NCI-H446 treated with DMSO at 0.1 percent for 48 hours (cell line): ENCODE measurements around the gene CST8.
A peak's percentile ranks its signal among the peaks of the same experiment; 100 is the strongest.
"Not testable (repeated sequence)": the region's sequence is repeated elsewhere in the genome, so short reads cannot be mapped to it uniquely, and the experiment has no call there.

Experiments
- DNase-seq: peaks from one replicate; lab custom pipeline; 2025; lab: John Stamatoyannopoulos, UW

The CST8 gene, protein sequence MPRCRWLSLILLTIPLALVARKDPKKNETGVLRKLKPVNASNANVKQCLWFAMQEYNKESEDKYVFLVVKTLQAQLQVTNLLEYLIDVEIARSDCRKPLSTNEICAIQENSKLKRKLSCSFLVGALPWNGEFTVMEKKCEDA

DNA sequence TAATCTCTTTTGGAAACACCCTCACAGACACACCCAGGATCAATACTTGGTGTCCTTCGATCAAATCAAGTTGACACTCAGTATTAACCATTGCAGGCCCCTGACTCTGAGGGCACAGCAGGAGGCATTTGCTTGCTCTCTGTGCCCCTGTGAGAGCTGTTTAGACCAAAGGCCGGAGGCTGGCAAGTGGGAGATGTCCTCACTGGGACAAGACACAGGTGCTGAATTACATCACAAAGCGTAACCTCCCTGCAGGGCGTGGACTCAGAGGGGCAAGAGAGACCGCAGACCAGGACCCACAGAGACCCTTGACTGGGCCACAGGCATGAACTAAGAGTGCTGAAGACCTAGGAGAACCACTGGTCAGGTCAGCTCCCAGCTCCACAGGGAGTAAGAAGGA is at the start of gene CST8:
Gene CST8 (plus strand): TSS at position 301 of the 400 bp plus-strand sequence. CDS start 551 bp downstream, outside the sequence.
- no peak for DNase-seq

DNA sequence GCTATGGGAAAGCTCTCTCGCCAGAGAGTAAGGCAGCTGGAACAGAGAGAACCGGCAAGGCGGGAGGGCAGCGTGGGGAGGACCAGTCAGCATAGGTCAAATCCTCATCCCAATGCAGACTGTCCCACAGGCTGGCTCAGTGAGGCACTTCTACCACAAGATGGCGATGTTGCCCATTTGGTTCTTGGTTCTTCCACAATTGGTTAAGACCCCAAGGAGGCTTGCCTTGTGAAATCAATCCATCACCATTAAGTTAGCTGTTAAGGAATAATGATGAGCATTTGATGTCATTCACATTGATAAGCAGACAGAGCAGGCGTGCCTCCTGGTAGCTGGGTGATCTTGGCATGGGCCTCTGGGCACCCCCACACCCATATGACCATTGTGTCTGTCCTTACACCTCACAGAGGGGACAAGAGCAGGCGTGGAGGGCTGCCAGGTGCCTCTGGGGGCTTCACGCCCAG is 49.0 kb upstream of the CST8 start:
- peak; percentile 40 for DNase-seq

GRCh38 chr20:23442436-23442835 is 48.5 kb upstream of the CST8 start:
- DNase-seq: no peak

DNA sequence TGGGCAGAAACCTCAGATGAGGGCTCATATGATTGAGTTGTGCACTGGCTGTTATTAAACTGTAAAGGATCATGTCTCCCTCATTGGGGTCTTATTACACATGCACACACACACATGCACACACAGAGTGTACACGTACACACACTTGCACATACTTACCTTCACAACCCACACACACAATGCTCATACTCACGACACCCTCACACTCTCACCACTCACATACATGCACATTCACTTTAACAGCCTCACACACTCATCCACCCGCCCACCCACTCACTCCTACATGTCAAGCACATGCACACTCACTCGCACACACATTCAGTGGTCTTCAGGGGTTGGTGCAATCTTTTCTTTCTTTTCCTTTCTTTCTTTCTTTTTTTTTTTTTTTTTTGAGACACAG is 46.1 kb upstream of the CST8 start:
- DNase-seq: no peak

DNA sequence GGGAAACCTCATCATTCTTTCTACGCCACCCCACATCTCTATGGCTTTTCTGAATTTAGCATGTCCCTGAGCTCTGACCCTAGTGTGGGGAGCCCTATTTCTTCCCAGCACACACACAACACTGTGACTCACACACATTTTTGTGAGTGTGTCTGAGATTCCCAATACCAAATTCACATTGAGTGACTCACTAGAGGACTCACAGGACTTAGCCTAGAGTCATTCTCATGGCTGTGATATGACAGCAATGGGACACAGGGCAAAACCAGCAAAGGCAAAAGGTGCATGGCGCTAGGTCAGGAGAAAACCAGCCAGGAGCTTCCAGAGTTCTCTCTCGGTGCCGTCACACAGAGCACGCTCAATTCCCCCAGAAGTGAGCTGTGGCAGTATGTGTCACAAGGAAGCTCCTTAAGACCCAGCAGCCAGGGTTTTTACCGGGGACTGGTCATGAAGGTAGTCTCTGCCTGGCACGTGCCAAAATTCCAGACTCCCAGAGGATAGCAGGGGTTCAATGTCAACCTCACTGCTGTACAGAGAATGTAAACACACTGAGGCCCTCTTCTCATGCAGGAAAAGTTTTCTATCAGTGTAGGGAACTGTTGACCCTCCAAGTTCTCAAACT is 45.2 kb upstream of the CST8 start:
- no peak for DNase-seq

DNA sequence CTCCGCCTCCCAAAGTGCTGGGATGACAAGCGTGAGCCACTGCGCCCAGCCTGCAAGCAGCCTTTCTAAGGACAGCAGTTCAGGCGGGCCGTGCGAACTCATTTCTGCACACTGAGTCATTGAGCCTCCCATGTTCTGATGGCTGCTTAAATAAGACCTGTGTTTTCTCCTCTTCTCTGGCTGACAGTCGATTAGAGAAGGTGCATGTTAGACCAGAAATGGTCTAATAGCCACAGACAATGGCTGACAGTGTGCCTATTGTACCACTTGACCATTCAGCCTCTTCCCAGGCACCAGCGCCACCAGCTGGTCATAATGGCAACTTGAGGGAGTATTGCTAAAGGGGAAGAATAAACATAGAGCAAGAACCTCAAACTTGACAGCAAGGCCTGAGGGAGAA is 44.4 kb upstream of the CST8 start:
- no peak for DNase-seq

DNA sequence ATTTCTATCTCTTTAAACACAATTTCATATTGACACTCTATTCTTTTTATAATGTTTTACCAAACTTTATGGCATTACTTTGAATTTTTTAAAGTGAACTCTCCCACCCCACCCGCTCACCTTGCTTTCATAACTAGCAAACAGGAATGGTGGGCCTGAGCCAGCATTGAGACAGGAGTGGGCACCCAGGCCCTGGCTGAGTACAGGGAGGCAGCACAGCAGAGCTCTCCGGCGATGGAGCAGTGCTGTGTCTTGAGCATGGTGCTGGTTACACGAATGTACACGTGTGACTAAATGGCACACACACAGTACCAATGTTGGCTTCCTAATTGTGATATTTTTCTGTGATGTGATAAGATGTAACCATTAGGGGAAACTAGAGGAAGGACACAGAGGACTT is 42.8 kb upstream of the CST8 start:
- no peak for DNase-seq

- DNase-seq: no peak
These were observed 41.5 kb upstream of the CST8 start for GRCh38 chr20:23449421-23449820.

- no peak for DNase-seq
These were observed 40.0 kb upstream of the CST8 start for GRCh38 chr20:23450877-23451276.

DNA sequence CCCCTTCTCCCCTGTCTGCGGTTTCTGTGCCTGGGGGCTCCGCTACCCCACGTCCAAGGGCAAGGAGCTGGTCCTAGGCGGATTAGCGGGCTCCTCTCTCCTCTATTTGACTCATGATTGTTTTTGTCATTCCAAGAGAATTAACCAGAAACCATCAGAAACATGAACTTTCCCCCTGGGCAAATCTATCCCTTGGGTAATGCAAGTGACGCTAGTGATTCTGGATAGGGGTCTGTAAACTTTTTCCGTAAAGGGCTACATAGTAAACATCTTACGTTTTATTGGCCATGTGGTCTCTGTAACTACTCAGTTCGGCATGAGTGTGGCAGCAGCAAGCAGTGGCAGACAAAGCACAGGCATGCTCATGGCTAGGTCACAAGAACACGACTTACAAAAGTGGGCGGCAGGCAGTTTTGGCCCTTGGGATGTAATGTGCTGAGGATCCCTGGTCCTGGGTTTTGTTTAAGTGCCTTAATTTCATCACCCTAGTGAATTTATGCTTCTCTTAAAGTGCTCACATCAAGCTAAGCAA is 38.9 kb upstream of the CST8 start:
- DNase-seq: no peak

DNA sequence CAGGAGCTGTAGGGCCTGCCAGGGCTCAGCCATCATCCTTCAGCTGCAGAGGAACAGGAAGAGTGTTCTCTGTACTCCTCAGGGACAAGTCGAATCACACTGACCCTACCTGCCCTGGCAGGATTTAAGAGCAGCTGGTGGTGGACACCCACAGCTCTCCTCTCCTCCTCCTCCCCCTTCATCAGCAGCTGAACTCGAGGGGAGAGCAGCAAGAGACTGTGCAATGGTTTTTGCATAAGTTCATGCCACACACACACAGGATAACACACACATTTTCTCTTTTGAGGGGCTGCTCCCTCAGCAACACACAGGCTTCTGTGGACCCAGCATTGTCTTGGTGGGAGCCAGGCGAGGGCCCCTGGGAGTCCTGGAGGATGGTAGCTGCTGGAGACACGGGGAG is 38.1 kb upstream of the CST8 start, which contains the start of gene CST11:
Gene CST11 (minus strand): TSS at position 101 of the 400 bp plus-strand sequence. CDS start 65 bp downstream, at position 36.
- no peak for DNase-seq

DNA sequence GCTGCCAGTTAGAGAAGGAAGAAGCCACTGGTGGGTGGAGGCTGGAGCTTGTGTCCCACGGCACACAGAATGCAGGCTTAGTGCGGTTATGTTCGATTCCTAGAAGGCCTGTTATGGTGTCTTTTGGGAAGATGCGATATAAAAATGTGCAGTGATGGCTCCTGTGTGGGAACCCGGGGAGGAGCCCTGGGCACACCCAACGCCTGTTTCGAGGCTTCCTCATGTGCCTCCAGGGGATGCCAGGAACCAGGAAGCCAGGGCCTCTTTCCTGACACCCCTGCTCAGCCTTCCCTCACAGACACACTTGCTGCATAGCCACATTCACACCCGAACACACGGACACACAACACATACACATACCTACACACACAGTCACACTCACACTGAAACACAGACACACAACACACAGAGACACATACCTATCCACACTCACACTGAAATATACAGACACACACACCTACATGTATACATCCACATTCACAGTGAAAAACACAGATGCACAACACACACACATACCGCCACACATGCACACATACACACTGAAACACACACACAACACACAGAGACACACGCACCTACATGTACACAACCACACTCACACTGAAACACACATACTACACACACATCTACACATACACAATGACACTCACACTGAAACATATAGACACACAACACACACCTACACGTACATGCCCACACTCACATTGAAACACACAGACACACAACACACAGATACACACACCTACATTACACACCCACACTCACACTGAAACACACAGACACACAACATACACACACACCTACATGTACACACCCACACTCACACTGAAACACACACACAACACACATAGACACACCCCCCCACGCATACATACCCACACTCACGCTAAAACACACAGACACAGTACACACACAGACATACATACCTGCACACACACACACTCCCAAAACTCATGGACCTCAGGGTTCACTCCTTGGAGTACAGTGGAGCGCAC is 37.1 kb upstream of the CST8 start:
- DNase-seq: no peak

- no peak for DNase-seq
These were observed 36.1 kb upstream of the CST8 start for GRCh38 chr20:23454816-23455215.

DNA sequence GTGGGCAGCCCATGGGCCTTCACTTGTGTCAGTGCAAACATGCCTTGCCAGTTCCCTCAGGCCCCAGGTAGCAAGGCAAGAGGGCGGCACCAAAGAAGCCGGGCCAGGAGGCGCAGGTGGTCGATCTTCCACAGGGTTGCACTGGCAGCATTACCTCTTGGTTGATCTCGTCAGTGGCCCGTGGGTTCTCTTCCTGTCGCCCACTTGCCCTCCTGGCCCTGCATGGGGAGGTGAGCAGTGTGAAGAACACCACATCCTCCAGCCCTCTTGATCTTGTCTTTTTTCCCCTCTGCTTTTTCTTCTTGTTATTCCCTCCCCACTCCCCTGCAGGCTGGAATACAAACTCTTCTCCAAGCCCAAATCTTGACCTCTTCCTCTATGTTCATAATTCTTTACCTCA is 35.3 kb upstream of the CST8 start:
- DNase-seq: no peak

GRCh38 chr20:23456409-23456808 is 34.5 kb upstream of the CST8 start:
- DNase-seq: no peak

GRCh38 chr20:23456873-23457272 is 34.0 kb upstream of the CST8 start:
- DNase-seq: no peak

DNA sequence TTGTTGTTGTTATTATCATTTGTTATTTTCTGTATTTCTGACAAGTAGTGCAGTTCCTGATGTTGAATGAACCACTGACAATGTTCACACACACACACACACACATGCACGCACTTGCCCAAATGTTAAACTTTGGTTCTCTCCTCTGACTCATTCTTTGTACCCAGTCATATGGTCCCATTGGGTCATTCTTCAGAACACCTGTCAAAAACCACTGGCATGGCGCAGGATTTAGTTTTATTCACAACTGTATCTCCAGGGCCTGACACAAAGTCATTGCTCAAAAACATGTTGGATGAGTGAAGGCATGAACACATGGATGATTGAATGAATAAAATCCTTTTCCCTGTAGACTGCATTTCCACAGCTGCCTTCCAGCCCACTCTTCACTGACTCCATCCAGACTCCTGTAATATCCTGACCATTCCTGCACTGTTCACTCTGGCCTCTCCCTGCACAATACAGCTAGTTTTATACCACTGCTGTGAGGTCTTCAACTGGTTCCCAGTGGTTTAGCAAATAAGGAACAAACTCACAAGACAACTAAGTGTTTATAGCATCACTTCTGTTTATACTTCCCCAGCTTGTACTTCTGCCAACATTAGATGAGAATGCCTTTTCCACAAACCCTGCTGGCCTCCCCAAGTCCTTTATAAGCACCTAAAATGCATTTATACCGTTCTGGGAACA is 31.3 kb upstream of the CST8 start:
- DNase-seq: no peak

GRCh38 chr20:23461180-23461579 is 29.7 kb upstream of the CST8 start:
- no peak for DNase-seq

- not testable (repeated sequence) for DNase-seq
These were observed 24.0 kb upstream of the CST8 start for GRCh38 chr20:23466961-23467360.

GRCh38 chr20:23472306-23472705 is 18.6 kb upstream of the CST8 start:
- not testable (repeated sequence) for DNase-seq

DNA sequence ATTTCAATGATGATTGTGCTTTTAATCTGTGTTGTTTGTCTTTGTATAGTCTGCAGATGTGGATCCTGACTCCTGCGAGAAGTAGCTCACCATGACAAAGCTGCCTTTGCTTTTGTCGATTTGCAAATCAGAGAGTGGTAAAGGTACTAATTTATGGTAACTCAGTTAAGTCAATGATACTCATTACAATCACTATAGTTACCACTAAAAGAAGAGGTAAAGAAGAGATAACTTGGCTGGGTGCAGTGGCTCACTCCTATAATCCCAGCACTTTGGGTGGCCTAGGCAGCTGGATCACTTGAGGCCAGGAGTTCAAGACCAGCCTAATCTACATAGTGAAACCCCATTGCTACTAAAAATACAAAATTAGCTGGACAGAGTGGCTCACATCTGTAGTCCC is 17.6 kb upstream of the CST8 start:
- not testable (repeated sequence) for DNase-seq

DNA sequence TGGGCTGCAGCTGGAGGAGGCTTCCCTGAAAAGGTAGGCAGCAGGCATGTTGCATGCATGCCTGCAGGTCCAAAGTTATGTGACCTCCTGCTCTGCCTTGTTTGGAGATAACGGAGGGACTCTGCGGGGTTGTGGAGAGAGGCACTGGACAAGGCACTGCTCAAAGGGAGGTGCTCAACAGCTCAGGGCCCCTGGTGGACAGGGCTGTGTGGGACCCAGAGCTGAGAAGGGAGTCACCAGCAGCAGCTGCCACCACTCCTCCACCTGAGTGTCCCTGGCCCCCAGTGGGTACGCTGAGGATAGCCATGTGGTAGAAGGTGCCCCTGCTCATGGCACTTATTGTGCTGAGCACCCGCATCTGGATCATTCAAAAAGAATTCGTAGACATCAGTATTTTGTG is 15.5 kb upstream of the CST8 start:
- DNase-seq: no peak
